ENCODE measurements around the gene NPAS3.

NPAS3 gene

DNA sequence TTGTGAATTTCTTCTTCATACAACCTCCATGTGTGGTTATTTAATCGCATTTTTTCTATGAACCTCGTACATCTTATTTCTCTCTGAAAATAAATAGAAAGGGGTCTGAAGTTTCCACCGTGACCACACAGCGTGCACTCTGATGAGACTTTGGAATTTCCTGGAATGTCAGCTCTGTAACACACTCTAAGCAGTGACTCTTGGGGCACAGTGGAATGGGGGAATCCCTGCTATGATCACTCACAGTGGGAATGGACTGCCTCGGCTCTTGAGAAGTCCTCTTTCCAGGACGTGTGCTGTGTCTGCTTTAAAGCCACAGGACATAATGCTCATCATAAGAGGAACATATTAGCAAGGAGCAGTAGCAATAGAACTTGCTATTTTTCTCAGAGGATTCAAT is 596.0 kb downstream of the NPAS3 start:
- in situ Hi-C loops (cut with MboI; ENCODE audit: low sequenced_read_pairs) = no loop called here

DNA sequence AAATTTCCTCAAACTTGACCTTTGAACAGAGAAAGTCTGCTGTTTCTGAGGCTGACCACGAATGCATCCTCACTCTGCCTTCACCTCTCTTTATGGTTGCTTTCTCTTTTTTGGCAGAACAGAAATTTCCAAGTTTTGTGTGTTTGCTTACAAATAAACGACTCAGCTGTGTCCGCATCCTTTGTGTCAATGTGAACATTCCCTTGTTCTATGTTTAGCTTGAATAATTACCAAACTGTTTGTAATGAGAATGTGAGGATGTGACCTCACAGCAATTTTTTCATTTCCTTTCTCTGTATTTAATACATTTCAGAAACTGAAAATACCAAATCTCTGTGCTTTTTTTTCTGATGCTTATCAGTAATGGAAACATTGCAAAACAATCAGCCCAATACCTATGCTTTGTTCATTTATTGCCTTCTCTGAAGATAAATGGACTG is 601.3 kb downstream of the NPAS3 start:
- in situ Hi-C loops (cut with MboI; ENCODE audit: low sequenced_read_pairs) = no loop called here

DNA sequence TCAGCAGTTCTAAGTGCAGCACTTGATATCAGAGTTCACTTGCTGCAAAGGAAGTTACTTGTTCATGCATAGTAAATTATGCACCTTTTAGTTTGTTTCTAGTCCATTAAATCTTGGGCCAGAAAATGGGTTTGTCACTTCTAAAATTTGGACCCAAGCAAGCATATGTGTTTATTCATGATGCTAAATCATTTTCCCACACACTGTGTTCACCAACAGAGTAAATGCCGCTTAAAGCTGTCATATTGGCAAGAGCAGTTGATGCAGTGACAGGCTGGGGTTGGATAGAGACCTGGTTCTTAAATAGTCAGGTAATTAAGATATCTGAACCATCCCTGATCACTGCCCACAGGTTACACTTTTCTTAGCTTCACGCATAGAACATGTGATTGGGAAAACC is 602.5 kb downstream of the NPAS3 start:
- in situ Hi-C loops (cut with MboI; ENCODE audit: low sequenced_read_pairs) = no loop called here

DNA sequence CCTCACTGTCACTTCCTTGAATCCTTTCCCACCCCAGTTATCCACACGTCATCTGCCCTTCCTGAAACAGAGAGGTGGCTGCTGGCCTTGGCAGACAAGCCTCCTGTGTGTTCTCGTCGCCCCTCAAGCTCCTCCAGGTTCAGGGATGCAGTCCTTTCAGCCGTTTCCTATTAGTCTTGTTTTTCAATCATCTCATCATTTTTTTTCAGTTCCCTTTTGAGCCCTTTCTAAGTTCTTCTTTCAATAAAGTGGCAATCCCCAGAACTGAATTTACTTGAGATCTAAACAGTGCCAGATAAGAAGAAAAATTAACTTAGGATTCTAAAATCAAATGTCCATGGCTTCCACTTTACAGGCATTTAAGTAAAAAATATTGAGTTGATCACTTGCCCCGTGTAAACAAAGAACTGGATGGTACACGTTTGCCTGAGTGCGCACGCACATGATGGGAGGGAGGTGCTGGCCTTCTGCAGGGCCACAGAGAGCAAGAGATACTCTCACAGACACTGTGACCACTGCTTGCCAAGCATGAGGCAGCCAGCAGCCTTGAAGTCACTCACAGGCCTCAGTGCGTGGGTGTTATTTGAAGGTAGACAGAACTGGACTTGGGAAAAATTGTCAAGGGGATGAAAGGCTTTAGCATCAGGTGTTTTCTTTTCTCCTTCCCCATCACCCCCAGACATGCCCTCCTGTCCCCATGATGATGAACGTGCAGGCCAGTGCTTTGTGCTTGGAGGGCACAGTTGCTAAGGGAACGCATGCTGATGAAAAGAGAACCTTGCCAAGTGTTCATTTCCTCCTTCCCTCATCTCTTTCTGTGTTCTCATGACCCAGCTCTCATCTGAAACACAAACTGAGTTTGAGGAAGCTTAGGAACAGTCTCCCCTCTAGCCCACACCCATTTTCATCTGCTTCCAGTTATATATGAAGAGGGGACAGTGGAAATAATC is 603.9 kb downstream of the NPAS3 start:
- in situ Hi-C loops (cut with MboI; ENCODE audit: low sequenced_read_pairs) = no loop called here

DNA sequence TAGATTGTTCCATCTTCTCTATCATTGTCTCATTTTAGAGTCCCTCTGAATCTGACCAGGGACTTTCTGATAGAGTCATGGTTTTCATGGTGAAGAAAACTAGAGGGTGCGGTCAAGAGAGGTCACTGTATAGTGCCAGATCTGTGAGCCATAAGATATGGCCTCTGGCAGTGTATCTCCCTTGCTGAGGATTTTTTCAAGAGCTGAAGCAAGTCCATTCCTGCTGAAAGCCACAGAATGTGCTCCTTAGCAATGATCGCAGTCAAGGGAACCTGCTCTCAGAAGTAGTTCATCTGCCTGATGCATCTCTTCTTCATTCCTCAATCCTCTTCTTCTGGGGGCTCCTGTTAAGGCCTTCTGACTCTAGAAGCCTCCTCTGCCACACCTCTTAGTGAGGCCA is 607.0 kb downstream of the NPAS3 start:
- in situ Hi-C loops (cut with MboI; ENCODE audit: low sequenced_read_pairs) = no loop called here

DNA sequence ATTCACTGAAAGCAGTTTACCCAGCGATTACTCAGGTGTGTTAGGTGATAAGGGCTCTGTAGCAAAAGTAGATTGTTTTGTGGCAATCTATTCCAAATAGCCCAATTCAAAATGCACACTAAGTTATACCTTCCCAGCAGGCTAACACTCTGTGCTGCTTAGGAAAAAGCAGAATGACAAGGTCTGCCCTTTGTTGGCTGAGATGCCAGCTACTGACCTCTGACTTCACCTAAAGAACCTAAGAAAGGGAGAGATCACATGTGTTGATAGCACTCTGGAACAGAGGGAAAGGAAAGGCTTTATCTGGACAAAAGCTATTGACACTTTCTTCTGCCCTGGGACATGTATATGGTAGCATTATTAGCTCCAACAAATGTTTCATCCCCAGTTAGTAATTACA is 609.9 kb downstream of the NPAS3 start:
- in situ Hi-C loops (cut with MboI; ENCODE audit: low sequenced_read_pairs) = no loop called here

DNA sequence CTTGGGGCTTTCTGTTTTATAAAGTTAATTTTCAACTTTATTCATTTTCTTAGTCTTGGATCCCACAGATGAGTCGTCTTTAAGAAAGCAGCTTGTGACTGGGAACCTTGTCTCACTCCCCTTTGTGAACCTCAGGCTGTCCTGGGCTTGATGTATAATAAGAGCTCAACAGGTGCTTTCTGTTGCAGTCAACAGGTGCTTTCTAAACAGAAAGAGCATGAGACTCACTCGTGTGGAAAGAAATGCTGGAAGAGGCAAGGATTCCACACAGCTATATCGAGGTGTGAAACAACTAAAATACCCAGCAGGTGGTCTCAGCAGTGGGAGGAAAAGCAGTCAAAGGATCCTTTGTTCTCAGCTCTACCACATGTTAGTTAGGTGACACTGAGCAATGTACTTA is 613.3 kb downstream of the NPAS3 start:
- in situ Hi-C loops (cut with MboI; ENCODE audit: low sequenced_read_pairs) = no loop called here

DNA sequence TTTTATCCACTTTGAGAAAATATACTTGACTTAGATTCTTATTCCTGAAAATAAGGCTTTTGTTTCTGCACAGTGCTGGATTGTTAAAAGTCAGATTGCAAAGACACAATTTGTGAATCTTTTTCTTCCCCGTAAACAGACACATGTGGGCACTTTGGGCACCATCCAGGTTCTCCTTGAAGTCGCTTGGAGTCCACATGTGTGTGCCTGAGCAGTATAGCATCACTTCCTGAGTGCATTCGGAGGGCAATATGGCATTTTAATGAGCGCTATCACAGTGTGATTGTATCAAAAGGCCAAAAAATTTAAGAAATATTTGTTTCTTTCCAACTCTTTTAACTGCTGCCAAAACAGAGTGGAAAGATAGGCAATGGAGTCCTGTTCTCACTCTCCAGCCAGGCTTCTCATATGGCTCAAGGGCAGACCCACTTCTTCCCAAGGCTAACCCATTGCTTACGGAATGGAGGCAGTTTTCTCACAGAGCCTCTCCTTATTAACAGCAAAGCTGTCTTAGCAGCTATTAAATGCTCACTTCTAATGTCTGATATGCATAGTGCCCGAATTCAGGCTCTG is 615.1 kb downstream of the NPAS3 start:
- in situ Hi-C loops (cut with MboI; ENCODE audit: low sequenced_read_pairs) = no loop called here

DNA sequence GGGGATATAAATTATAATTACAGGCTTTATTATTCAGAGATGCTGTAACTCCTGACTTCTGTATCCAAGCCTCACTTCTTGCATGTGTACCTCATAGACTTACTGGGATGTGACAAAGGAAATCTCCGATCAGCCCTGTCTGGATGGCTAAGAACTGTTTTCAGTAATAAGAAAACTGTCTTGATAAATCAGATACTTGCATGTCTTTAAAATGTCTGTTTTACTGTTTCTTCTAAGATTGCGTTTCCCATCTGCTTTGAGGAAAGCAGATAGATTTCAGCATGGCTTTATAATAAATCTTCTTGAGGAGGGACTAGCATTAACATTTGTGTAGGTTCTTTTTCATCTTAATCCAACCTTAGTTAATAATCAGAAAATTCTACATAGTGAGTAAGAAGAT is 616.3 kb downstream of the NPAS3 start:
- in situ Hi-C loops (cut with MboI; ENCODE audit: low sequenced_read_pairs) = no loop called here

DNA sequence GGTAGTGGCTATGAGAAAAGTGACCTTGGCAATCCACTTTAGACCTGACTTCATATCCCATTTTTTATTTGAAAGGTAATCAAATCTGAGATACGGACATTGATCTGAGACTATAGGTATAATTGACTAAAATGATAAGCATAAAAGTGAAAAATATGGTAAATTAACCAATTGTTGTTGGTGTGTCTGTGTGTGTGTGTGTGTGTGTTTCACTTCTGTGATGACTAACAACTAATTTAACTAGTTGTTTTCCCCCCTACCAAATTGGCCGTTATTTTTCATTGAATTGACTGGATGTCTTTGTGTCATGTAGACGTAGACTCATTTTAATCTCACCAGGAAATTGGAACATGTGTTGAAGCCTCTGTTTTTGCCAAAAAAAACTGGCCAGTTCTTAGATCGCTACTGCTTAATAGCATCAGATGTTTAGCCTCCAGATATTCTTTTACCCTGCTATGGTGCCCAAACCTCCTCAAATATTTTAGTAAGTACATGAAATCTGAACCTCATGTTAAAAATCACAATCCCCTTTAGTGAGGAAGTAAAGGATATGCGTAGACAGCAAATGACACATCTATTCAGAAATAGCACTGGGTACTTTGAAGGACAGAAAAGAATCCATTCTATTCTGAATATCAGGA is 617.2 kb downstream of the NPAS3 start:
- in situ Hi-C loops (cut with MboI; ENCODE audit: low sequenced_read_pairs) = no loop called here

DNA sequence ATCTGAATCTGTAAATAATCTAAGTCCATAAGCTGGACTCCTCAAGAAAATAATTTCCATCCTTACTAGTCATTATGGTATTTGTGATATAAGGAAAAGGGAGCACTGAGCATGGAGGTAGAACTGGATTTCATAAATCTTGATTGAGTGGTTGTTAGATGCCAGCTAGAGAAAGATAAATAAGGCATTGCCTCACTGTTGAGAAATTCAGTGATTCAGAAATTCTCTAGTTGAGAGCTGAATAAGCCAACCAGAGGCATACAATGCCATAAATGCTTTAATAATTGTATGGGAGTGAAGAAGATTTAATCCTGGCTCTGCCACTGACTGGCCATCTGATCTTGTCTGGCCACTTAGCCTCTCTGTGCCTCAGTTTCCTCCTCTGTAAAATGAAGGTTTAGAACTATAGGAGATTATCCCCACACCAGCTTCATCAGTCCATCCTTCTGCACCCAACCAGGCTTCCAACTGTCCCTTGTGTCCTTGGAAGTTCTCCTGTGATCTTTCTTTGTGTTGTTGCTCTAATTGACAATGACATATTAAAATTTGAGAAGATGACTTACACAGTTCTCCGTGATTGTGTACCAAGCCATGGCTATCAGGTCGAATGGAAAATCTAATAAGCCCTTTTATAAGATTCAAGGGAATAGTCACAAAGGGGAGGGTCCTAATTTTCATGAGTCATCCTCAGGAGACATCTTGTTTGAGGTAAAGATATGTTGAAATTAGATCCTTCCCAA is 617.9 kb downstream of the NPAS3 start:
- in situ Hi-C loops (cut with MboI; ENCODE audit: low sequenced_read_pairs) = no loop called here

DNA sequence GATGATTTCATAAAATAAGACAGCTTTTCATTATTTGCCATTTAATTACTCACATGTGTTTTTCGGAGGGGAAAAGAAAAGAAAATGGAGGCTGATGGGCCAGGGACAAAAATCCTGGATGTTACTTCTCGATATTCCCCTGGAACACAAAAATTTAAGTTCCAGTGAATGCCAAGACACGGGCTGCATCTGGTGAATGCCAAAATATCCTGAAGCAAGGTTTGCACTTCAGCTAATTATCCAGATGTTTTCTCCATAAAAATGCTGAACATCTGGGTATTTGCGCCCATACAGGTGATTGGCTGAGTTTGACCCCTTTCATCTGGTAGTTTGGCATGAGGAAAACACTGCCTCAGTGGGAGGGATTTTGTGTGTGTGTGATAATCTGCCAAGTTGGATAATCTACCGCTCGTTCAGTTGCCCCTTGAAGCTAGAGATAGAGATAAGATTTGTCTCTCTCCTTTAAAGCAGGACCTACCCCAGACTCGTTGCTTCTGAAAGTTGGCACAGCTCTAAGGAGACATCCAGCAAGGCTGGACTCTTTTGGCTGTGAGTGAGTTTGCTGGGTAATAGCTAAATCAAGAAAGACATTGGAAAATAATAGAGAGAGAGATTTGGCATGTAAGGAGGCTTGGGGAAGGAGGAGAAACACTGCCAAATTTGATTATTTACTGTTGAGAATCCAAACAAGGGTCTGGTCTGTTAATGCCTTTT is 622.2 kb downstream of the NPAS3 start:
- in situ Hi-C loops (cut with MboI; ENCODE audit: low sequenced_read_pairs) = no loop called here

DNA sequence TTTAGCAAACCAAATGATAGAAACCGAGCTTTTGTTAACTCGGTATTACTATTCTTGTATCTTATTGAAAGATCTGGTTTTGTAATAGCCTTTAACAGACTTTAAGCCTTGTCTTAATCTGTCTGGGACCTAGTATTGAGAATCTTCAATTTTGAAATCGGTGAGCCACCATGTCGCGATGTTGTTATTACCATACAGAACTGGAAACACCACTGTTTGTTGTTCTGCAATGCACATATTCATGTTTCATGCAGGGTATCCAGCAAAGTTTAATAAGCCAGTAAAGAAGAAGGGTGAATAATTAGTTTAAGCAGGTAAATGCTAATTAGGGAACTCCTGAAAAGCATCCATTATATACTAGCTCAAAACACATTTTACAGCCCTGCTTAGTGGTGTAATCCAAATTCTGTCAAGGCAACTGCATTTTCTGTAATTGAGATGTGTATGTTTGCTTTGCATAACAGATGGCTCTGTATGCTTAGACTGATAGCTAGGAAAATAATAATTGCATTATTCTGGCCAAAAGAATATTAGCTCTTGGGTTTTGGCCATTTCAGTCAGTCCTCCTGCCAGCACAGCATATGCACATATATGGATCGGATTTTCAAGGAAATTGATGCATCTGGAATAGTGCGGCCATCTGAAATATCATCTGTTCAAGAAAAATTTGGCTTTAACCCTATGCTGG is 623.0 kb downstream of the NPAS3 start:
- in situ Hi-C loops (cut with MboI; ENCODE audit: low sequenced_read_pairs) = no loop called here

DNA sequence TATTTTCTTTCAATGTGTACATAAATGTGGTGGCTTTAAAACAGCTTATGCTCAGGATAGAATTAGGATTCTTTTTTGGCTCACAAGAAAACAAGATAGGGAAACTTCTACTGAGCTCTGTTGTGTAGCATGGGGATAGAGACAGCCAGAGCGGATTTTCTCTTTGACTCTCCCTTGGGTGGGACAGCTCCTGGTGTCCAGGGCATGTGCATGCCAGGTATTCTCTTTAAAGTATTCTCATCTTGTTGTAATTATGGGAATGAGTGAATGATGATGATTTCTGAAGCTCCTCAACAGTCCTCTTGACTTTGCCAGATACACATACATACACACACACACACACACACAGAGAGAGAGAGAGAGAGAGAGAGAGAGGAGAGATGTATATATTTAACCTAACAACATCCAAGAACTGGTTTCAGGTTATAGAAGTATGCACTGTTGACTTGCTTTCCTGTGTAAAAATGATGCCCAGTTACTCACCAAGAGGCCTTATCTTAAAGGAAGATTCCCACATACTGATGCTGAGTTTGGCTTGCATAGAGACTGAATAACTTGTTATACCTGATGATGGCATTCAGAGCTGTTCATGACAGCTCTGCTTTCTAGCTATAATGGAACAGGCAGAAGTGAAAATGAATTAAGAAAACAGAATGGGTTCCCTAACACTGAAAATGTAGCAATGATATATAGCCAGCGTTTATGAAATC is 624.7 kb downstream of the NPAS3 start:
- in situ Hi-C loops (cut with MboI; ENCODE audit: low sequenced_read_pairs) = no loop called here

DNA sequence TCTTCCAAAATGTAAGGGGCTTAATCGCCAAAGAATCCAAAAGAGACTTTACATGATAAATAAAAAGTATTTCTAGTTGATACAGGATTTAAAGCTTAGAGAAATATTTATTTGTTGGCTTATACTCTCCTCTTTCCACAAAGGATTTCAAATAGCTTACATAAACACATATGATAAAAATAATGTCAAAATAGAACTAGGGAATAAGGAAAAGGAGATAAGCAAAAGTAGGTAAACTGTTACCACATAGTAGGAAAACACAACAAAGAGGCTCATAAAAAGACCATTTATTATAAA is 625.2 kb downstream of the NPAS3 start:
- in situ Hi-C loops (cut with MboI; ENCODE audit: low sequenced_read_pairs) = no loop called here

DNA sequence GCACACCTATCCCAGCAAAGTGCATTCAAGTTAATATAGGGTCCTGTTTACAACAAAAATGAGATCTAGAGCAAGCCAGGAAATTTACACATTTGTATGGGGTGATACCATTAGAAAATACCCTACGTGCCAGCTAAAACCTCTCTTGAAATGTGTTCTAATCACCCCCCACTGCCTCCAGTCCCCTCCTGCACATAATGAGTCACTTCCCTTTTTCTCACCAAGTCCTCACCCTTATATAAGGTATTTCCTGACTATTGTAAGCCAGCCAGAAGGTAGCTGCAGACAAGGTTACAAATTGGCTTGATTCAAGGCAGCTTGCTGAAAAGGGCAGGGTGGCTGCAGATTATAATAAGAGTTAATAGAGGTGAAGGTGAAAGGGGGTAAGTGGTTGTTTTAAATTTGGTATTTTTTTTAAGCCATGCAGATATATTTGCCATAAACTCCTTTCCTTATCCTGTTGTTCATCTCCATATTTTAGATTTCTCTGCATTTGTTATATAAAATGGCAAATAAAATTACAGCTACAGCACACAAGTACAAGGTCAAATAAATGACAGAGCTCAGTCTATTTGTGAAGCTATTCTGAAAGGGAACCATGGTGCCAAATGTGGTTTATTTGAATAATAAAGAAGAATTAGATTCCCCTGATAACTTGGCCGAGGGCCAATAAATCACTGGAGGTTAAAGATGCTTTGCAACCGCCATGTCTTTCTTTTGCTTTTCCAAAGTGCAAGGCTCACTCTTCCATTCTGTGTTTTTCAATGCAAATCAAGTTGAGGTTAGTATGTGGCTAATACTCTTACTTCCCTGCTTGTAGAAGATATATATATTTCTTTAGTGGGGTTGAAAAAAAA is 626.3 kb downstream of the NPAS3 start:
- in situ Hi-C loops (cut with MboI; ENCODE audit: low sequenced_read_pairs) = no loop called here

DNA sequence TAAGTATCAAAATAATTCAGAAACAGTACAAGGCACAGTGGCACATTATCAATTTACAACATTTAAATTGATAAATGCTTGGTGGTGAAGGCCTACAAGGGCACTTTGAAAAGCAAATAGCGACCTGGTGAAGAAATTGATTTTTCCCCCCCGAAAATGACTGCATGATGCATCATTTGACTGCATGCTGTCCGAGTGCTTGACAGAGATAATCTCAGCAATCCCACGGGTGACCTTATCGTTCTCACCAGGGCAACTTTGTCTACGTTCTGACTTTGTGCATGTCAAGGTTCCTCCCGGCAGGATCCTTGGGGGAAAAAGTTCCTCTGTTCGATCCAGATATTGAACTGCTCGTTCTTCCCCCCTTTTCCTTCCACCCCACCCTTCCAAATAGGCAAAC is 627.4 kb downstream of the NPAS3 start:
- in situ Hi-C loops (cut with MboI; ENCODE audit: low sequenced_read_pairs) = no loop called here

DNA sequence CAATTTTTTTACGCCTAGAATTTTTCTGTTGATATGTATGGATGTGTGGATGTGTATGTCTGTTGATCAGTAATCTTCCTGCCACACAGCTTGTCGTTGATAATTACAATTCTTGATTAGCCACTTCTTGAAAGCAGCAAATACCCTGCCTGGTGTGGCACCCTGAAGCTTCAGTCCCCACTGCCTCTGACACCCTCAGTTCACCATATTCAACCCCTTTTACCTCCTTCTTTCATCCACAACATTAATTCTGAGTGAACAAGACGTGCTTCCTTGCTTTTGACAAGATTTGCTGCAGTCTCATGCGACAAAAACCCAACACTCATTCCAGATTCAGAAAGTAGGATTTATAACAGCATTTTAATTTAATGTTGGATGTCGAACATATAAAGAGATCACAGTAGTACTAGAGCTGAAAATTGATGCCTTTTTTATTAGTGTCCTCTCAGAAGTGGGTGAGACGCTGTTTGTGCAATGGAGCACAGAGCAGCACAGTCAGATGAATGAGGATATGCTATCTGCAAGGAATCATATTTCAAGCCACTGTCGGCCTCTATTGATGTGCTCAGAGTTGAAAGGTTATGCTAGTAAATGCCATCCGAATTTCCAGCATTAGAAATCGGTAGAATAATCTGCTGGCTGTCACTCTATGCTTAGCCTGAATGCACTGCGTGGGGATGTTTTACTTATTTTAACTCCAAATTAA is 628.5 kb downstream of the NPAS3 start:
- in situ Hi-C loops (cut with MboI; ENCODE audit: low sequenced_read_pairs) = no loop called here
